ENCODE data around the gene SPIN2A. TPM values are rescaled to one million over a fixed set of nuclear protein-coding genes. Genes with fewer than 3 reads are reported as not detected.
A peak's percentile ranks its signal among the peaks of the same experiment; 100 is the strongest.
"Not testable (repeated sequence)": the region's sequence is repeated elsewhere in the genome, so short reads cannot be mapped to it uniquely, and the experiment has no call there.

The SPIN2A gene
- total RNA-seq, 4 donors from 2014 or later = 0.42 to 0.78 TPM; not detected in 2

DNA sequence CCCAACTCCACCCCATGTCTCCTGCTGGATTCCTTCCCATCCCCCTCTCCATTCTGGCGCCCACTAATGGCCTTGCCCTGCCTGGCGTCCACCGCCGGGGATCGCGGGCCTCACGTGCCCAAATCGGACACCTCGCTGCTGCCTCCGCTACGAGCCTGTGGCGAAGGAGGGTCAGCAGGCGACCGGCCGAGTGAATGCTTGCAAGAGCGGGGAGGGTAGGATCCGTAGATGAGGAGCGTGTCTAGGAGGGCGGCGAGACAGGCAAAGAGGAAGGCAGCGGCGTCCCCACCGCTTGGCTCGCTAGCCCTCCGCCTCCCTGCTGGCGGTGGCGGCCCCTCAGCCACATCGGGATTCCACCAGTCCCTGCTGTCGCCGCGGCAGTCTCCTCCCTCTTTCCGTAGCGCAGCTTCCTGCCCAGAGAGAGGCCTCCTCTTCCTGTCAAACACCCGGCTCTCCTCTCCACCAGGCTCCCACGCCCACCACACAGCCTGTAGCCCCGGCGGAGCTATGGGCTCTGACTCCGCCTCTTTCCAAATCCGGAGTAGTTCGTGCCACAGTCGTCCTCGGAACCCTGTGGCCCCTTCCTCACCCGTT is 15.9 kb downstream of the SPIN2A start, which contains the start of gene SPIN2B:
Gene SPIN2B (minus strand): TSS at position 387 of the 594 bp plus-strand sequence.
- TF ChIP-seq POLR2AphosphoS5 (IDR thresholded peaks at IDR 0.05) (peak; percentile 26), POLR2A (IDR thresholded peaks at IDR 0.05) (peak; percentile 24 to 44), EP300 (IDR thresholded peaks at IDR 0.05) (no peak)
- TF ChIP-seq, protein P1, sequence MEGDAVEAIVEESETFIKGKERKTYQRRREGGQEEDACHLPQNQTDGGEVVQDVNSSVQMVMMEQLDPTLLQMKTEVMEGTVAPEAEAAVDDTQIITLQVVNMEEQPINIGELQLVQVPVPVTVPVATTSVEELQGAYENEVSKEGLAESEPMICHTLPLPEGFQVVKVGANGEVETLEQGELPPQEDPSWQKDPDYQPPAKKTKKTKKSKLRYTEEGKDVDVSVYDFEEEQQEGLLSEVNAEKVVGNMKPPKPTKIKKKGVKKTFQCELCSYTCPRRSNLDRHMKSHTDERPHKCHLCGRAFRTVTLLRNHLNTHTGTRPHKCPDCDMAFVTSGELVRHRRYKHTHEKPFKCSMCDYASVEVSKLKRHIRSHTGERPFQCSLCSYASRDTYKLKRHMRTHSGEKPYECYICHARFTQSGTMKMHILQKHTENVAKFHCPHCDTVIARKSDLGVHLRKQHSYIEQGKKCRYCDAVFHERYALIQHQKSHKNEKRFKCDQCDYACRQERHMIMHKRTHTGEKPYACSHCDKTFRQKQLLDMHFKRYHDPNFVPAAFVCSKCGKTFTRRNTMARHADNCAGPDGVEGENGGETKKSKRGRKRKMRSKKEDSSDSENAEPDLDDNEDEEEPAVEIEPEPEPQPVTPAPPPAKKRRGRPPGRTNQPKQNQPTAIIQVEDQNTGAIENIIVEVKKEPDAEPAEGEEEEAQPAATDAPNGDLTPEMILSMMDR (IDR thresholded peaks at IDR 0.05) = no peak
- H3K36me3 ChIP-seq = no peaks in the 10 kb centered on the region
- peak within 1 kb of the TSS; percentile 62 to 64 for H3K4me3 ChIP-seq
- peak; percentile 95 for ATAC-seq
- H3K4me1 ChIP-seq = no peaks in the 10 kb centered on the region
- 0 to 4% methylated on average over 10 to 16 of the region's 43 CpGs for WGBS, 2 donors (ENCODE audit: low coverage in 1 of 2)
- no peaks in the 10 kb centered on the region for H3K9me3 ChIP-seq
- H3K27me3 ChIP-seq = no peaks in the 10 kb centered on the region
- H3K27ac ChIP-seq = peak within 1 kb of the TSS; percentile 22 to 88 (median 81)

DNA sequence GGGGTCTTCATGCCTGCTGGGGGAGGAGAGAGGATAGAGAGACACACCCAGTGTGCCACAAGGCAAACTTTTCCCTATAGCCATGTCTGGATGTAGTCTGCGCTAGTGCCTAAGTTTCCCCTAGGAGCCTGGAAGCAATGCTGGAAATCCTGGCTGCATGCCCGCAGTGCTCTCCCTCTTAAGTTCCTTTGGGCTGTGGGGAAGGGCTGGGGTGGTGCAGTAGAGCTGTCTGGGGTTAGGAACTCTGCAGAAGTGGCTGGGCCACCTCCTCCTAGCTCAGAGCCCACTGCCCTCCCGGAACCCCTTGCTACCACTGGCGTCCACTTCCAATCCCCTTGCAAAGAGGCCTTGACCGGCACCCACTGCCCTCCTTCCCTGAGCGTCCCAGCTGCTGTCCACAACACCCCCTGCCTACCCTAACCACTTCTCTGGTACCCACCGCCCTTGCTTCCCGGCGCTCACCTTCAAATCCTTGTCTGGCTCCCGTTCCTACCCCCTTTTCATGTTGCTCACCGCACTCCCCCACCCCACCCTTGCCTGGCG is 16.5 kb downstream of the SPIN2A start:
- Histone ChIP-seq H3K4me3 (peak overlapping the region; percentile 62 to 64), H3K27ac (peak overlapping the region; percentile 22 to 88 (median 81))
- H3K36me3 ChIP-seq, H3K4me1 ChIP-seq, H3K27me3 ChIP-seq, ATAC-seq, H3K9me3 ChIP-seq: not testable (repeated sequence)
- WGBS, 2 donors (ENCODE audit: low coverage in 1 of 2) = 0 to 33% methylated on average over 4 to 9 of the region's 12 CpGs

DNA sequence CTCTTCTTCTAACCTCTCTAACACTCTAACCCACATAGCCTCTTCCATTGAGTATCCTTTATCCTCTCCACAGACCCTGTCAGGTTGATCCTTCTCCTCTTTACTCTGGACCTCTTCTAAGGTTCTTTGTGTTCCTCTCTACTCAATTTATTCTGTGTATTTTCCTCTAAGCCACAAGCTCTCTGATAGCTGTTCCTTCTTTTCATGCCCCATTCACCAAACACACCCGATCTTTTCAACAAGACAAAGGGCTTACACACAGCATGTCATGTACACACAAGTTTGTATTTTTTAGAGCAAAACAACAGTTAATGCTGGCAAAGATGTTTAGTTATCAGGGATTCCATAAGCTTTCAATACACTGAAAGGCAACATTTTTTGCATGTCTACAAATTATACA is 17.8 kb downstream of the SPIN2A start:
- H3K27me3 ChIP-seq = no peaks in the 10 kb centered on the region
- TF ChIP-seq POLR2AphosphoS5 (IDR thresholded peaks at IDR 0.05) = no peak
- TF ChIP-seq POLR2A (IDR thresholded peaks at IDR 0.05) = no peak
- TF ChIP-seq, protein P1 (IDR thresholded peaks at IDR 0.05) = no peak
- no peak for TF ChIP-seq EP300 (IDR thresholded peaks at IDR 0.05)
- no peaks in the 10 kb centered on the region for H3K9me3 ChIP-seq
- no peak overlapping the region for H3K27ac ChIP-seq
- no peak overlapping the region for H3K4me3 ChIP-seq
- no peaks in the 10 kb centered on the region for H3K4me1 ChIP-seq
- ATAC-seq = no peak
- WGBS, 2 donors (ENCODE audit: low coverage in 1 of 2) = 100% methylated on average over 1 of the region's 1 CpG
- peaks cover 0 to 5% of the 10 kb centered on the region in 2 donors for H3K36me3 ChIP-seq

DNA sequence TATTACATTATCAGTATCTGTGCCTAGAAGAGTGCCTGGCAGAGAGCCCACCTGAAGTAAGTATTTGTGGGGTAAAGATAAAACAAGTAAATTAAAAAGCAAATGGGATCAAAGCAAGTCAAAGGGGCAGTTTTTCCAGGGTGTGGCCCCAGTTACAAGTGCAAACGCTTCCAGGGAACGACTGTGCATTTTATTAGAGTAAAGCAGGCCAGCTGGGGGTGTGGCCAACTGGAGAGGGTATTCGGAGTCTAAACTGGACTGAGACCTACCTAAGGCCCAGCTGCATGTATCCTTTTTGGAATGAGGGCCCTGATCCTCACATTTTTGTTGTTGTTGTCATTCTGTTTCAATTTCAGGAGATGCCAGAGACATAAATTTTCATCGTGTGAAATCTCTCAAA is 19.6 kb downstream of the SPIN2A start:
- H3K27me3 ChIP-seq, ATAC-seq, H3K4me1 ChIP-seq, H3K27ac ChIP-seq, H3K4me3 ChIP-seq, H3K9me3 ChIP-seq: not testable (repeated sequence)
- 38 to 76% methylated on average over 2 to 4 of the region's 4 CpGs for WGBS, 2 donors (ENCODE audit: low coverage in 1 of 2)
- peaks cover 0 to 14% of the 10 kb centered on the region in 2 donors for H3K36me3 ChIP-seq

DNA sequence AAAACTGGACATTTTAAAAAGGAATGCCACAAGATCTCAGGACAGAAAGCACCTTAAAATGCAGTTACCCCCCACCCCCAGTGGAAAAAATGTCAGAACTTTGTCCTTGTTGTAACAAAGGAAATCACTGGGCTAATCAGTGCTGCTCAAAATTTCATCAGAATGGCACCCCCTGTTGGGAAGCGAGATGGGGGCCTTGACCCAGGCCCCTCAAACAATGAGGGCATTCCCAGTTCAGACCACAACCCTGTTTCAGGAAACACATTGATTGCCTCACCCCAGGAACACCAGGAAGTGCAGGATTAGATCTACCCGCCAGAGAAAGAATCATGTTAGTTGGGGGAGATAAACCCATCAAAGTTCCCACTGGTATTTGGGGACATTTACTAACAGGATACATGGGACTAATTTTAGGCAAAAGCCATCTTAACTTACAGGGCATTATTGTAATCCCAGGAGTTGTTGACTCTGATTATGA is 32.2 kb downstream of the SPIN2A start:
- WGBS, 2 donors (ENCODE audit: low coverage in 1 of 2) = no CpG with 5 or more reads among the region's 2 CpGs
- ATAC-seq = no peak
- Histone ChIP-seq H3K27ac (no peak overlapping the region), H3K4me3 (no peak overlapping the region), H3K36me3 (peaks cover 0 to 7% of the 10 kb centered on the region in 2 donors), H3K27me3 (no peaks in the 10 kb centered on the region), H3K4me1 (no peaks in the 10 kb centered on the region), H3K9me3 (no peaks in the 10 kb centered on the region)
- TF ChIP-seq POLR2A (IDR thresholded peaks at IDR 0.05) (no peak), POLR2AphosphoS5 (IDR thresholded peaks at IDR 0.05) (no peak), EP300 (IDR thresholded peaks at IDR 0.05) (no peak)
- TF ChIP-seq, protein P1 (IDR thresholded peaks at IDR 0.05) = no peak

DNA sequence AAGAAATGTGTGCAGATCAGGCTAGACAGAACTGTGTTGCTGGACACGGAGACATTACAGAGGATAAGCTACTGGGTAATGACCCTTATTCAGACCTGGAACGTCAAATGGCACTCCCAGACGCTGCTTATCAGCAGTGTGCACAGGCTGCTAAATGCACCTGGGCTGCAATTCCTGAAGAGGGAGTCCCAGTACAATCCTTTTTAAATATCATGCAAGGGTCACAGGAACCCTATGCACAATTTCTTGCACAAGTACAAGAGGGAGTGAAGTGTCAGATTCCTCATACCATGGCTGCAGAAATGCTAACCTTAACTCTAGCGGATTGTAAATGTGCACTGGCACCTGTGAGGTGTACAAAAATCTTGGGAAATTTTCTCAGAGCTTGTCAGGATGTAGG is 32.8 kb downstream of the SPIN2A start:
- H3K4me3 ChIP-seq = no peak overlapping the region
- peaks cover 0 to 7% of the 10 kb centered on the region in 2 donors for H3K36me3 ChIP-seq
- no peak for ATAC-seq
- no peak overlapping the region for H3K27ac ChIP-seq
- no peaks in the 10 kb centered on the region for H3K9me3 ChIP-seq
- 0 to 85% methylated on average over 1 to 3 of the region's 4 CpGs for WGBS, 2 donors (ENCODE audit: low coverage in 1 of 2)
- no peaks in the 10 kb centered on the region for H3K27me3 ChIP-seq
- no peak for TF ChIP-seq POLR2AphosphoS5 (IDR thresholded peaks at IDR 0.05)
- TF ChIP-seq, protein P1 (IDR thresholded peaks at IDR 0.05) = no peak
- TF ChIP-seq EP300 (IDR thresholded peaks at IDR 0.05) = no peak
- no peak for TF ChIP-seq POLR2A (IDR thresholded peaks at IDR 0.05)
- no peaks in the 10 kb centered on the region for H3K4me1 ChIP-seq
